ENCODE data around the gene GPR171.
"Not testable (repeated sequence)": the region's sequence is repeated elsewhere in the genome, so short reads cannot be mapped to it uniquely, and the experiment has no call there.

GPR171 gene, protein sequence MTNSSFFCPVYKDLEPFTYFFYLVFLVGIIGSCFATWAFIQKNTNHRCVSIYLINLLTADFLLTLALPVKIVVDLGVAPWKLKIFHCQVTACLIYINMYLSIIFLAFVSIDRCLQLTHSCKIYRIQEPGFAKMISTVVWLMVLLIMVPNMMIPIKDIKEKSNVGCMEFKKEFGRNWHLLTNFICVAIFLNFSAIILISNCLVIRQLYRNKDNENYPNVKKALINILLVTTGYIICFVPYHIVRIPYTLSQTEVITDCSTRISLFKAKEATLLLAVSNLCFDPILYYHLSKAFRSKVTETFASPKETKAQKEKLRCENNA

DNA sequence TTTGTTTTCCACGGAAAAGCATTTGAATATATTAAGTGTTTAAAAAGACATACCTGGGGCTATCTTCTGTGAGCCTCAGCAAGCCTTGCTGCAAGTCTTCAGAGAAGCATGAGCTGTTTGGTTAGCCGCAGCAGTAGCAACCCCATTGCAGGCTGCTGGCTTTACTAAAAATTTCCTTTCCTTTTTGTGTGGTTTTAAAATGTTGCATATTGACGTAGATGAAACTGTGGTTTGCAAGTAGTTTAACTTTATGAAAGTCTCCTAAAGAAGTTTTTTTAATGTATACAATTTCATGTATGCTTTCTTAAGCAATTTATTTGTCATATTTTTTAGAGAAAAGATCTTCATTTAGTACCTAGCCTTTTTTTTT lies at the start of gene GPR171:
Gene GPR171 (minus strand): TSS at position 166 of the 370 bp plus-strand sequence. CDS start 3,830 bp downstream, outside the sequence.
- DNase-seq: peak; percentile 73

DNA sequence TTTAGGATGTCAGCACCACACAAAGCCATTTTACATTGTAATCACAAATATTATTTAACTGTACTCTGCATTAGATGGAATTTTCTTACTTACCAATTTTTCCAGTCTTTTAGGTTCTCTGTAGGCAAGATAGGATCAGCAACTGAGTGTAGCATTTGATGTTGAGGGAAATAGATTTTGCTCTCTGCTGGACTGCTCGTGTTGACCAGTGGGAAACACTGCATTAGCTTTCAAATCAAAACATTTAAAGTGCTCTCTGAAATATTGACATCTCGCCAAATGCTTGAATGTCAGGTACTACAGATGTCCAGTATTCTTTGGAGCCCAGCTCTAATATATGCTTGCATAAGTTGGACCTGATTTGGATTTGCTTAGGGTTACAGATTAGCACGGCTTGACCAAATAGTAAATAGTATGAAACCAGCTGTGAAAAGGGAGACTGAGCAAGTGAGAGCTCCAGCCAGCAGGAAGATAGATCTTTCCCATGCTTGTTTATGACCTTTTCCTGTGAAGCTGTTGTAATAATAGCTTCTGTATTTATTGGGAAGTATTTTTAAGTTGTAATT lies 45.8 kb upstream of the GPR171 start:
- DNase-seq: no peak

DNA sequence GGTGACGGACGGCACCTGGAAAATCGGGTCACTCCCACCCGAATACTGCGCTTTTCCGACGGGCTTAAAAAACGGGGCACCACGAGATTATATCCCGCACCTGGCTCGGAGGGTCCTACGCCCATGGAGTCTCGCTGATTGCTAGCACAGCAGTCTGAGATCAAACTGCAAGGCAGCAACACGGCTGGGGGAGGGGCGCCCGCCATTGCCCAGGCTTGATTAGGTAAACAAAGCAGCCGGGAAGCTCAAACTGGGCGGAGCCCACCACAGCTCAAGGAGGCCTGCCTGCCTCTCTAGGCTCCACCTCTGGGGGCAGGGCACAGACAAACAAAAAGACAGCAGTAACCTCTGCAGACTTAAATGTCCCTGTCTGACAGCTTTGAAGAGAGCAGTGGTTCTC lies 39.0 kb upstream of the GPR171 start:
- not testable (repeated sequence) for DNase-seq

DNA sequence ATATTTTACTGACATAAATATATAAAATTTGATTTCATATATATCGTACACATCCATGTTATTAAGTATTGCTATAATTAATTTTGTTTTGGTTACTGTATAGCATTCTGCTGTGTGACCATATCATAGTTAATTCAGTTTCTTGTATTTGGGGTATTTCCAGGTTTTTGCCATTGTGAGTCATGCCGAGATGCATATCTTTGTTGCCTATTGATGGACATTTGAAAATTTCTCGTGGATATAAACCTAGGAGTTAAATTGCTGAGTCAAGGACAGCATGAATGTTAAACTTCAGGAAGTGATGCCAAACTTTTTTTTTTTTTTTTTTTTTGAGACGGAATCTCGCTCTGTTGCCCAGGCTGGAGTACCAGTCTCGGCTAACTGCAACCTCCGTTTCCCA lies 33.7 kb upstream of the GPR171 start:
- DNase-seq: no peak

DNA sequence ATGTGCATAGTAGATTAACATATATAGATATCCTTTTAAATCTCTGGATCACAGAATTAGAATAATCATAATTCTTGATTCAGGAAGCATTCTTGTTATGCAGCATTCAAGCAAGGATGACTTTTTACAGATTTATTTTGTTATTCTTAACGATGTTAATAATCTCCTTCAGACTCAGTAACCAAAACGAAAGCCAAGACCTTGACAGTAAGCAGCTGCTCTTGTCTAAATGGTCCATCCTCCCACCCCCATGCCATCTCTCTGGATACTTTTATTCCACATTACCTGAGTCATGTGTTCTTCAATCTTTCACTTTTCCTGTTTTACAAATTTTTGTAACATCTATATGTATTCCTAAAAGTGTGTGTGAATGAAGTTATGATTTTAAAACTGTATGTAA lies 33.3 kb upstream of the GPR171 start:
- DNase-seq: no peak

DNA sequence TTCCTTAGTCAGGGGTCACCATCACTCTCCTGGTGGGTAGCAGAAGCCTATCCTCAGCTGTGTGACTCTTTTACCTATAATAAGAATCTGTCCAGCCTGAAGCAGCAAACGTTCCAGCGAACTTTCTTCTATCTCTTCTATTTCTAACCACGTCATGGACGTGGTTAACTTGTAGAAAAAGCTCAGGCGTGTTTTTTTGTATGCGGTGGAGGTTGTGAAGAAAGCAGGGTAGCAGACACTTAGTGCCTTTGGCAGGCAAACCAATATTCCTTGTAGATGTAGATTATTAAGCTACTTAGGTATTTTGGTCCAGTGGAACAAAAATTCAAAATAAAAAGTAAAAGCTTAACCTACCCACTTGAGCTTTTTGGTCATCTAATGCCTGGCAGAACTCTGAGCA lies 31.8 kb upstream of the GPR171 start:
- no peak for DNase-seq

DNA sequence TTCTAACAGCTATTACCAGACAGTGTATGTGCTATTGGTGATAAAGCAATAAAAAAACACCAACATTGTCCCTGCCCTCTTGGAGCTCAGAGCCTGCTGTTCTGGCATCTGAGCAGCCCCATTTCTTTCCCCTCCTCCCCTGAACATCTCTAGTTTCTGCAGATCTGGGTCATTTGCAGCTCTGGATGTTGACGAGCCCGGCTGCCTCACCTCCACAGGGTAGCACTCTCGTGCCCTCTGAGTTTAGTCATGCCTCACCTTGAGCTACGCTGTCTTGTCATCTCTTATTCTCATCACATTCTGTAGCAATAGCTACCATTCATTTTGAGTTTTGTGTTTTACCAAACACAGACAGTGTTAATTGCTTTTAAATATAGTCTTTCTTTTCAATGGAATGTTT lies 30.0 kb upstream of the GPR171 start:
- no peak for DNase-seq

DNA sequence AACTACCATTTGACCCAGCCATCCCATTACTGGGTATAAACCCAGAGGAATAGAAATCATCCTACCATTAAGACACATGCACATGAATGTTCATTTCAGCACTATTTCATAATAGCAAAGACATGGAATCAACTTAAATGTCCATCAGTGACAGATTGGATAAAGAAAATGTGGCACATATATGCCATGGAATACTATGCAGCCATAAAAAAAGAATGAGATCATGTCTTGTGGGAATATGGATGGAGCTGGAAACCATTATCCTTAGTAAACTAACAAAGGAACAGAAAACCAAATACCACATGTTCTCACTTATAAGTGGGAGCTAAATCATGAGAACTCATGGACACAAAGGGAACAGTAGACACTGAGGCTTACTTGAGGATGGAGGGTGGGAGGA lies 29.4 kb upstream of the GPR171 start:
- not testable (repeated sequence) for DNase-seq

DNA sequence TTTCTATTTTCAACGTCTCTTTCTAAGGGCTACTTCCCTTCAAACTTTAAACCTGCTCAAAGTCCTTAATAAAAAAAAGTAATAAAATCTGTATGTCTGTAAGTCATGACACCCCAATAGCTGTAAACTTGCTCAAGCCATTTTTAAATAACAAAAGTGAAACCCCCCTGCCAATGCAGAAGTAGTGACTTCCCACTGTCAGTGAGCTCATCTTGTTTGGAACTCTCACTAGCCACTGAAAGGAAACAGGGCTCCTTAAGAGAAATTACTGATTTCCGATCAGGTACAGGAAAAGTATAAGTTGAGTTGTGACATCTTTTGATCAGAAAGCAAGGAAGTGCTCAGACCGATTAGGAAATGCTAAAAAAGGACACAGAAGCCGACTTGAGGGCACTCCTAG lies 27.6 kb upstream of the GPR171 start:
- DNase-seq: no peak

DNA sequence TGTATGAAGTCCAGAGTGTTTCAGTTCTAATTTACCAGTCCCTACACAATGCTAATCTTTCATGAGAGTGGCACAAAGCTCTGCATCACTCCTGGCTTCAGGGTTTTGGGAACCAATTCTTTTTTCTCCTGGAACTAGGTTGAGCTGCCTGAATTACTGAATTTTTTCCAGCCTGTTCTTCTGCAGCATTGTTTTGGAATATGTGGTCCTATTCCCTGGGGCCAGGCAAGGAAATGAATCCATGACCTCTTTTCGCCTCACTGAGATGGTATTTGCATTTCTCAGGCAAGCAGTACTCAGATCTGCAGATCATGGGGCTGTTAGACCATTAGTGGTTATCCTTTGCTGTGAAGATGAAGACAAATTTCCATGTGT lies 25.6 kb upstream of the GPR171 start:
- DNase-seq: no peak

DNA sequence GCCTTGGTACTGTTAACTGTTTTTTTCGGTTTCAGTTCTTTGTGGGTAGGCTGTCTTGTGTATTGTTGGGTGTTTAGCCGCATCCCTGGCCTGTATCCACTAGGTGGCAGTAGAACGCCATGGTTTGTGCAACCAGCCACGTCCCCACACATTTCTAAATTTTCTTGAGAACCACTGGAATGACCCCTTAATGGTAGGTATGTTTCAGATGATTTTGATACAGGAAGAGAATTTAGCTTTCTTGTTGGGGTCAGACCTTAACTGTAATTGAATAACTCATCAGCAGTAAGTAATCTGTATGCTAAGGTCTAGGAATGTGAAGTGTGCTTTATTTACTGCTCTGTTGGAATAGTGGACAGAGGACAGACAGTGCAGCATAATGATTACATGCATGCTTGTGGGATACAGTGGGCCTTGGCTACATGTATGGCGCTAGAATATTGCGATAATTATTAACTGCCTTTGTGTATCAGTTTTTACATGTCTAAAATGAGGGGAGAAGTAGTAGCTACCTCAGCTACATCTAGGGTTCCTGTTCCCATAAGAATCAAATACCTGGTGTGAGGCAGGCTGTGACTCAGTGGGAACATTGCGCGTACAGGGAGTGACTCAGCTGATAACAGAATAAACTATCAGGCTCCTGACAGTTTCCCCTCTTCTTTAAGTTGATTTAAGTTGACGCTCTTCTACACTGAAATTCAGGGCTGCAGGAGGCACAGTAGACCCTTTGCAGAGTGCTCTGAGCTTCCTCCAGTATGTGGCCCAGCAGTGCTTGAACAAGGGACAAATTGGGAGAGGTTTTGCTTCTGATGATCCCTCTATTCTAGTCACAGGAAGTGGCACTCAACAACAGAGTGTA lies 25.0 kb upstream of the GPR171 start:
- peak; percentile 80 for DNase-seq

DNA sequence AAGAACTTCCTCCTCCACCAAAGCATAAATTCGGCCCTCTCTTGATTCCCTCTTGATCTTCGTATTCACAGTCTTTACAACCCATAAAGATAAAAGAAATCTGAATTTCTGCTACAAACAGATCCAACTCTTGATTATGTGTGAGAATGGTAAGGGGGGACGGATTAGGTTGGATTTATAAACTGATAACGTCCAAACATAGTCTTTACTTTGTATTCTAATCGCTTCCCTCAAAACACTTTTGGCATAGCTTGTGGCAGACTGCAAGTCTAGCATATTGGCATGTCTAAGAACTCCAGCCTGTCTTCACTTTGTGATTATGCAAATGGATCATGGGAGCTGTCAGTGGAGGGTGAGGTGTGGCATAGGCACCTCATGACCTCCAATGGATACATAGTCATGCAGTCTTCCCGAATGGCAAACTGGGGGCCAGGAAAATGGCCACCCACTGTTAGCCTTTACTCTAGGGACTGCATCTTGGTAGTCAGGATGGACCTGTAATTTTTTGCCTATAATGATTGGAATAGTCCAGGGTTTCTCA lies 24.3 kb upstream of the GPR171 start:
- no peak for DNase-seq

DNA sequence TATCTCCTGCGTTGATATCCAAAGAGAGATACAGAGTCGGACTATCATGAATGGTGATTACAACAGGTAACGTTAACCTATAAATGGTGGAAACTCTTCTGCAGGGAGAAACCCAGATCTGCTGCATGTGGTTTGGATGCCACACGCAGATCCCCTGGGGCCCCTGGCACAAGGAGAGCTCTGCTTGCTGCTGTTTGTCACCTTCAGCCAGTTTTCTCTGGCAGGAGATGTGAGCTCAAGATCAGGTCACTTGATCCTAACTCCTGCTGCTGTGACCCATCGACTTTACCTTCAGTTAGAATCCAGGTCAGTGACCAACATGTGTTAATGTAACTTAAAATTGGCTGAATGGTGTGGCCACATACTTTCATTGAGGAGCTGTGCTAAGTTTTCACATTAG lies 23.8 kb upstream of the GPR171 start:
- no peak for DNase-seq

DNA sequence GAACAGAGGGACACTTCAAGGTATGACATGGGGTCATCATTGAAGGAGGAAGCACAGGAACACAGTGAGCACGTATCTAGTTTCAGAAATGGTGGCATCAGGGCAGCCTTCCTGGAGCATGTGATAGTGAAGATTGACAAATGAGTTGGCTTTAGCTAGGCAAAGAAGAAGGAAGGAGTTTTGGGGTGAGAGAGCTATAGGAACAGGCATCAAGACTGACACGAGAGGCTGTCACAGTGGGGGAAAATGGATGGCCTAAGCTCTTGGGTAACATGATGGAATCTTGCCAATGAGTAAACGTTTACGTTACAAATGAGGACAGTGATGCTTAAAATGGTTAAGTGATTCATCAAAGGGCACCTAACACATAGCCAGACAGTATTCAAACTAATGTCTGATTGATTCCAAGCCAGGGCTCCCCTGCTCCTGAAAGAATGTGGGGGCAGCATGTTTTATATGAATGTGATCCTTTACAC lies 23.1 kb upstream of the GPR171 start:
- DNase-seq: no peak

DNA sequence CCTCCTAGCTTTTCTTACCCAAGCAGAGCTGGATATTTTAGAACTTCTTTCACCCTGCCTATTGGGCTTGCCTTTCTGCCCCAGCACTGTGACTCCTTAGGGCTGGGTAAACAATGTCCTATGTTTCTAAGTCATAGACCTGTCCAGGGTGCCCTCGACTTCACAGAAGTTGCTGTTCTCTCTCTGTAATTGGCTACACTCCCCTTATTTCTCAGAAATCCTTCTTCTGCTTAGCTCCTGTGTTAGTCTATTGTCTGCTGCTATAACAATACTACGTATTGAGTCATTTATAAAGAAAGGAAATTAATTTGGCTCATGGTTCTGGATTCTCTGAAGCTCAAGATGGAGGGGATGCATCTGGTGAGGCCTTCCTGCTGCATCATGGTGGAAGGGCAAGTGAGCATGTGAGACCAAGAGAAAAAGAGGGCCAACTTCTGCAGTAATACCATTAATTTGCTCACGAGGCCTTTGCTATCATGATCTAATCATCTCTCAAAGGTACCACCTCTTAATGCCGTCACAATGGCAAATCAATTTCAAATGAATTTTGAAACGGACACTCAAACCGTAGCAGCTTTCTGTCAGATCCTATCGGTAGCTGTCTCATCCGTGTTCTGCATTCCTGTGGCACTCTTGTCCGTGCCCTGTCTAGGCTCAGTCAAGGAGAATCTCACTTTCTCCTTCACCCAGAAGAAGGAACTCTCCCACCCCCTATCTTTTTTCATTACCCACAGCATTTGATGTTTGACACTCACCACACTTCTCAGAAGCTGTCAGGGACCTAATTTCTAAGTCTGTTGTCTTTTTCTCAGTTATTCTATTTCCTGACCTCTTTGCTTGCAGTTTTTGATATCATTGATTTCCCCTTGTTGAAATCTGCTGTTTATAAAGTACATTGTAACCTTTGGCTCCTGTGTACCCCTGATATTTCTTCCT lies 22.3 kb upstream of the GPR171 start:
- no peak for DNase-seq

DNA sequence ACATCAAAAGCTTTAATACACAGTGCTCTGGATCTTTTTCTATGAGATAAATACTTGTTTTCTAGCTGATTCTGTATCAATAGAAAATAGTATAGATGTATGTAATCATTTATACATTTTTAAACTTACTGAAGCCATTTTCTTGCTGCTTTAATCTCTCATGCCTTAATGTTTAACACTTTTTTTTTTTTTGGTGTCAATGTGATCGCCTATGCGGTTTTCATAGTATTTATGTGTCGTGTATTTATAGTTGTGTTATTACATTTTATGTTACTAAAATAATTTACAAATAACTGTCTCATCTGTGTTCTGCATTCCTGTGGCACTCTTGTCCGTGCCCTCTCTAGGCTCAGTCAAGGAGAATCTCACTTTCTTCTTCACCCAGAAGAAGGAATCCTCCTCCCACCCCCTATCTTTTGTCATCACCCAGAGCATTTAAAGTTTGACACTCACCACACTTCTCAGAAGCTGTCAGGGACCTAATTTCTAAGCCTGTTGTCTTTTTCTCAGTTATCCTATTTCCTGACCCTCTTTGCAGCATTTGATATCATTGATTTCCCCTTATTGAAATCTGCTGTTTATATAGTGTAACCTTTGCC lies 21.4 kb upstream of the GPR171 start:
- DNase-seq: no peak

DNA sequence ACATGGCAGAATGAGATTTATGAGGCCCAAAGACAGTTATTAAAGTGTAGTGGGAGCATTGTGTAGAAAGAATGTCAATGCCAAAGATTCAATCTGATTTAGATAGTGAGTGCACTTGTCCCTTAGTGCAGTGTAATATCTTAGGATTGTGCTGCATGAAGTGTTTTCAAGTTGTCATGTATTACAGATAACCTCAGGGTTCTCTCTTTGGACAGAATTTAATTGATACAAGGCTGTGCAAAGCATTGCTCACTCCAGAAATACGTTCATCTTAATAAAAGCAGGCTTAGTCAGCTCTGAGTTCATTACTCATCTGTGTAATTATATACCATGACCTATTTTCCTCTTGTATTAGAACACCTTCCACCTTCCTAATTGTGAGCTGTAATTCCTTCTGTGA lies 16.0 kb upstream of the GPR171 start:
- DNase-seq: no peak

DNA sequence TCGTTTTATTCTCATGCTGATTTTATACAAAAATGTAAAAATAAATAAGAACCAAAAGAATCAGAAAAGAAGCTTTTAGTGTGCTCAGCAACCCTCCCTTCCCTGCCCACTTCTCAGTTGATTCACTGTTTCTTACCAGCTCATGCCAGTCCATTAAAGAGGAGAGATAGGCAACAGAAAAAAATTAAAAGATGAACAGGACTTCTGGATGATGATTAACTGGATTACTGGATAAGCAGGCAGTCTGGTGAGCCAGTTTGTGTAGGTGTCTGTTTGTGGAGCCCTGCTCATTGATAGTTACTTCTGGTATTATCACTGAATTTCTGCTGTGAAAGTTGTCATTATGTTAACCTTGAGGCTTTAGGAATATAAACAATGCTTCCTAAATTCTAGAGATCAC lies 15.1 kb upstream of the GPR171 start:
- no peak for DNase-seq

DNA sequence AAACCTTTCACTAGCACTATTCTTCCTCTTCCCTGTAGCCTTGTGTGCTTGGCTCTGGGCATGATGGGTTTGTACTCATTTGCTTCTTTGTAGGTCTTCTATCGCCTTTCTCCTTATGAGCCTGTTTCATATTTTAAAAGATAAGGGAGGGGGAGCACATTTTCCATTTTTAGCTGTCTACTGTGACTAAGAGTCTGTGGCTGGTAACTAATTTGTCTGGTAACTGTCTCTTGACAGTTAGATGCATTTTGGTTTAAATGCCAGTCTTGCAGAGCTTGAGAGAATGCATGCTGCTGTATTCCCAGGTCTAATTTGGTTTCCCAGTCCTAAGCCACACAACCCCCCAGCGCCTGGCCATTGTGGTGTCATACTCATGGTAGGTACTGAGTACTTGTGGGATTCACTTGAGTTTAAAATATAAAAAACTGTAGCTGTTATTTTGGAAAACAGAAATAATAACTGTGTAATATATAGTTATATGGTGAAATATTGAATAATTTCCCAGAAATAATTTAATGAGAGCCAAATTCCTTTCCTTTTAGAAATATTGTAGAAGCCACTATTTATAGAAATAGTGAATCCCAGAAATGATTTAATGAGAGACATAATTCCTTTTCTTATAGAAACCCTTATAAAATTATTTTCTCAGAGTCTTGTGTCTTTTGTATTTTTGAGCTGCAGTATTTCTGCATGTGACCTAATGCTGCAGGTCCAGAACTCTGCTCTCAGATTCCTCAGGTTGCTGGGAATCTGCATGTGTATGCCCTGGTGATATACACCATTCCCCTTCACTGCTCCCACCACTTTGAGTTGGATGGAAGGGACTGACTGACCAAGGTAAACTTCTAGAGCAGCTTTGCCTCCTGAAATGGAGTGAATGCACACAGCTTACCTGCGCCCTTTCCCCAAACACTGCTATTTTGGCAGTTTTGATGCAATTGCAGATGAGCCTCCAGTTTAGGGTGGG lies 13.9 kb upstream of the GPR171 start:
- no peak for DNase-seq

DNA sequence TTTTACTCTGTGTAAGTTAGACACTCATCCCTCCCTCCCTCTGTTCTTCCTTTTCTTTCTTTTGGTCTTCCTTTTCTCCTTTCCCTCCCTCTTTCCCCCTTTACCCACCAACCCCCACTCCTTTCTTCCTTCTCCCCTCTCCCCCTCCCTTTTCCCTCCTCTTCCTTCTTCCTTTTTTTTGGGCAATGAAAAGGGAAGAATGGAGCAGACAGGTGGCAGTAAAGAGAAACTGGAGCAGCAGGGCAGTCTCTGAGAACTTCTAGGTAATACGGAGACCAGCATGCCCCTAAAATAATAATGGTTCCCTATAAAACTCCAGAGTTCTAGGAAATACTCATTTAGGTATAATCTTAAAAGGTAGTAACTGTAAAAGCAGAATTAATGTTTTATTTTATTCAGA lies 11.4 kb upstream of the GPR171 start:
- DNase-seq: no peak

DNA sequence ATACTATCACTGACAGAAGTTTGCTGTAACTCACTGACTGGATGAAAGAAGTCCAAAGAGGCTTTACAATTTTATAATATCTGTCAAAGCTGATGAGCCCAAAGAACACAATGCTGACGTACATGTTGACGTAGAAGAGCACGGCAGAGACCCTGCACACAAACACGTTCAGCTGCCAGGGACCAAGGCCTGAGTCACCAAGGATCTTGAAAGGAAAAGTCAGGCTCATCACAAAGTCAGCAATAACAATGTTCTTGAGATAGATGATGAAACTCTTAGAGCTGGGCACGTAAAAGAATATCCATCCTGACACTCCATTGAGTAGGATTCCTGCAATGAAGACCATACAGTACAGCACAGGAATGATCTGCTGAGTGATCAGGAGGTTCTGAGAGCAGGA lies 10.9 kb upstream of the GPR171 start:
- DNase-seq: no peak
